B cell (primary cell): ENCODE results near the gene COBL. TPM values are rescaled to one million over a fixed set of nuclear protein-coding genes. Genes with fewer than 3 reads are reported as not detected.

Experiments
- ATAC-seq: fragments of 200-7000 bp; cut with Tn5 transposase; one replicate; pipeline ENCODE4 v1.10.0; 2021; ENCODE audit warnings: low read depth, mild to moderate bottlenecking, moderate number of reproducible peaks, moderate library complexity
- CTCF ChIA-PET: fragments of 350-600 bp; sonication (Branson Sonifier 250); formaldehyde crosslinking; loops from one replicate; lab custom pipeline; 2021; ENCODE audit warnings: antibody characterized with exemption, inconsistent platforms; lab: Charles Lee
- POLR2A ChIA-PET: fragments of 350-600 bp; sonication (Branson Sonifier 250); formaldehyde crosslinking; loops from one replicate; lab custom pipeline; 2021; ENCODE audit warnings: antibody characterized with exemption; lab: Charles Lee
- DNase-seq: peaks from one replicate; pipeline ENCODE4 v3.0.0; 2013
- H2AFZ ChIP-seq: 2 replicates; pipeline ENCODE4 v1.6.1; 2012; ENCODE audit warnings: mild to moderate bottlenecking, low read depth, low read length; ENCODE audit not compliant: insufficient read depth, poor library complexity, severe bottlenecking
- H3K27ac ChIP-seq, 2 donors: 1 replicate in 1 of 2; 2 replicates in 1 of 2; pipeline ENCODE4 v1.5.1; 2012 to 2013; ENCODE audit warnings: low read length in 2 of 2, mild to moderate bottlenecking in 2 of 2, moderate library complexity in 1 of 2
- H3K27me3 ChIP-seq, 4 experiments: fragments of 200-600 bp in 1 of 4; sonication (generic) in 1 of 4; replicated peaks in 1 of 4; 1 replicate in 2 of 4; 2 replicates in 2 of 4; pipeline versions ENCODE4 v1.6.1 to v1.7.0; 2013 to 2016; ENCODE audit warnings: low read length in 3 of 4, mild to moderate bottlenecking in 2 of 4, mixed read lengths in 1 of 4, moderate library complexity in 1 of 4; ENCODE audit not compliant: insufficient read depth in 4 of 4, control insufficient read depth in 3 of 4; ENCODE audit errors: control extremely low read depth in 1 of 4
- H3K36me3 ChIP-seq, 2 experiments: replicated peaks in 1 of 2; 1 replicate in 1 of 2; 2 replicates in 1 of 2; pipeline versions ENCODE4 v1.6.1 to v1.7.1; 2013; ENCODE audit warnings: low read length in 1 of 2; ENCODE audit not compliant: insufficient read depth in 2 of 2, control insufficient read depth in 1 of 2; ENCODE audit errors: control extremely low read depth in 1 of 2, extremely low read depth in 1 of 2
- H3K4me1 ChIP-seq, 2 donors: fragments of 200-600 bp in 1 of 2; sonication (generic) in 1 of 2; 1 replicate in 1 of 2; 2 replicates in 1 of 2; pipeline versions ENCODE4 v1.5.1 to v1.6.1; 2013 to 2017; ENCODE audit warnings: low read length in 2 of 2; ENCODE audit not compliant: control insufficient read depth in 2 of 2, insufficient read depth in 2 of 2
- H3K4me2 ChIP-seq: replicated peaks from 2 replicates; pipeline ENCODE3; 2012; ENCODE audit warnings: mild to moderate bottlenecking, low read depth, low read length; ENCODE audit not compliant: poor library complexity, severe bottlenecking
- H3K4me3 ChIP-seq, 5 experiments: fragments of 200-600 bp in 1 of 5; sonication (generic) in 1 of 5; 1 replicate in 3 of 5; 2 replicates in 2 of 5; pipeline versions ENCODE4 v1.5.1 to v1.7.0; 2011 to 2016; ENCODE audit warnings: low read length in 4 of 5, mild to moderate bottlenecking in 4 of 5, low read depth in 2 of 5, control low read depth in 1 of 5, moderate library complexity in 1 of 5; ENCODE audit not compliant: insufficient read depth in 1 of 5; ENCODE audit errors: control extremely low read depth in 1 of 5, extremely low read depth in 1 of 5
- H3K79me2 ChIP-seq: fragments of 200-600 bp; sonication (generic); one replicate; pipeline ENCODE4 v1.6.0; 2016; ENCODE audit warnings: low read length; ENCODE audit not compliant: control insufficient read depth, insufficient read depth
- H3K9ac ChIP-seq: fragments of 200-600 bp; sonication (generic); 2 replicates; pipeline ENCODE4 v1.6.1; 2017; ENCODE audit warnings: mild to moderate bottlenecking, low read length, moderate library complexity
- H3K9me3 ChIP-seq, 3 donors: one replicate each; pipeline versions ENCODE4 v1.6.1 to v1.7.1; 2013; ENCODE audit warnings: low read length in 2 of 3; ENCODE audit not compliant: control insufficient read depth in 2 of 3, insufficient read depth in 1 of 3; ENCODE audit errors: control extremely low read depth in 1 of 3
- H4K20me1 ChIP-seq: 2 replicates; pipeline ENCODE4 v1.6.0; 2012; ENCODE audit warnings: mild to moderate bottlenecking, low read length; ENCODE audit not compliant: insufficient read depth, control insufficient read depth, poor library complexity, severe bottlenecking
- H3K27ac Mint-ChIP-seq: one replicate; pipeline ENCODE4 v1.8.0; 2021; ENCODE audit warnings: mixed read lengths
- H3K27me3 Mint-ChIP-seq: one replicate; pipeline ENCODE4 v1.8.0; 2021; ENCODE audit warnings: mixed read lengths
- H3K4me1 Mint-ChIP-seq: one replicate; pipeline ENCODE4 v1.8.0; 2021; ENCODE audit warnings: mixed read lengths
- H3K4me3 Mint-ChIP-seq: one replicate; pipeline ENCODE4 v1.8.0; 2021; ENCODE audit warnings: mixed read lengths
- H3K9me3 Mint-ChIP-seq: one replicate; pipeline ENCODE4 v1.8.0; 2022; ENCODE audit warnings: mixed read lengths; ENCODE audit not compliant: insufficient read depth
- CTCF ChIP-seq: fragments of 200-600 bp; IDR thresholded peaks from one replicate; pipeline ENCODE4 v1.8.0; 2022; ENCODE audit warnings: antibody characterized with exemption, mild to moderate bottlenecking
- EZH2 ChIP-seq: IDR thresholded peaks from 2 replicates; pipeline ENCODE4 v1.6.1; 2012; ENCODE audit warnings: borderline replicate concordance, low read depth, mild to moderate bottlenecking, moderate library complexity, low read length; ENCODE audit not compliant: insufficient read depth, poor library complexity, severe bottlenecking
- WGBS: methylation state at CpG from one replicate; pipeline ENCODE4 v1.1.5; 2013; ENCODE audit warnings: missing lambda C conversion rate; ENCODE audit not compliant: insufficient coverage; 5-methylcytosine and 5-hydroxymethylcytosine counted together
- intact Hi-C: fragments of 100-400 bp; cut with micrococcal nuclease; formaldehyde crosslinking; loops from one replicate; pipeline ENCODE4 v1.10.0; 2022
- polyA plus RNA-seq: library from polyadenylated mRNA; depleted of rRNA; stranded (reverse); fragments of >200 nt; gene quantifications from 2 replicates; pipeline ENCODE4 v1.2.3, GENCODE V29; 2012
- total RNA-seq, 2 donors: library from RNA; stranded (reverse); fragments of 120-200 nt in 1 of 2; gene quantifications; 1 replicate in 1 of 2; 2 replicates in 1 of 2; pipeline versions ENCODE4 v1.2.3 to v1.2.4, GENCODE V29; 2013 to 2022

The COBL gene
- total and polyA plus RNA-seq, 2 donors (not counting 1 experiment from before 2014, with no cell fraction given): not detected

- intact Hi-C loops: no loop called here
- Mint-ChIP-seq H3K27me3 (peaks cover 38% of the 10 kb centered on the region), H3K27ac (no peak overlapping the region), H3K4me3 (no peak overlapping the region), H3K4me1 (peaks cover 13% of the 10 kb centered on the region), H3K9me3 (no peaks in the 10 kb centered on the region)
- no peak for ATAC-seq
- Histone ChIP-seq H3K36me3 (no peaks in the 10 kb centered on the region), H3K4me2 (no peak overlapping the region), H3K4me3 (no peak overlapping the region), H3K4me1 (peaks cover 5 to 6% of the 10 kb centered on the region in 2 donors), H4K20me1 (no peaks in the 10 kb centered on the region), H2AFZ (no peak overlapping the region), H3K79me2 (no peaks in the 10 kb centered on the region), H3K27me3 (peaks cover 0 to 24% (median 9%) of the 10 kb centered on the region in 4 experiments), H3K27ac (no peak overlapping the region), H3K9me3 (peaks cover 0 to 7% (median 0%) of the 10 kb centered on the region in 3 donors), H3K9ac (no peak overlapping the region)
- no peak for TF ChIP-seq CTCF
- no peak for TF ChIP-seq EZH2
- POLR2A ChIA-PET: no interaction called here
- WGBS: 87% methylated on average over 5 of the region's 6 CpGs
- DNase-seq: no peak
- CTCF ChIA-PET: no interaction called here
Measured at GRCh38 chr7:51318886-51319579, 2.4 kb upstream of the COBL start.

- no peak for TF ChIP-seq EZH2
- no peak for TF ChIP-seq CTCF
- Histone ChIP-seq H3K4me3 (no peak overlapping the region), H3K36me3 (no peaks in the 10 kb centered on the region), H2AFZ (no peak overlapping the region), H3K4me1 (peaks cover 5 to 6% of the 10 kb centered on the region in 2 donors), H4K20me1 (no peaks in the 10 kb centered on the region), H3K27me3 (peaks cover 0 to 24% (median 9%) of the 10 kb centered on the region in 4 experiments), H3K9me3 (peaks cover 0 to 7% (median 0%) of the 10 kb centered on the region in 3 donors), H3K9ac (no peak overlapping the region), H3K27ac (no peak overlapping the region), H3K4me2 (no peak overlapping the region), H3K79me2 (no peaks in the 10 kb centered on the region)
- DNase-seq: no peak
- CTCF ChIA-PET: no interaction called here
- Mint-ChIP-seq H3K27ac (no peak overlapping the region), H3K4me1 (peaks cover 13% of the 10 kb centered on the region), H3K4me3 (no peak overlapping the region), H3K27me3 (peaks cover 44% of the 10 kb centered on the region), H3K9me3 (no peaks in the 10 kb centered on the region)
- 93% methylated on average over 8 of the region's 9 CpGs for WGBS
- POLR2A ChIA-PET: no interaction called here
- ATAC-seq: no peak
- intact Hi-C loops: no loop called here
Measured at GRCh38 chr7:51318001-51318400, 1.4 kb upstream of the COBL start.
